Kidney (tissue), 14 donors: Measurements from ENCODE around the gene CP. TPM values are rescaled to one million over a fixed set of nuclear protein-coding genes. Genes with fewer than 3 reads are reported as not detected.
A peak's percentile ranks its signal among the peaks of the same experiment; 100 is the strongest.

Experiments
- DNase-seq, 5 donors: peaks; one replicate each; pipeline ENCODE4 v3.0.0-alpha.2; 2013 to 2020
- FAIRE-seq: peaks from 2 replicates; lab custom pipeline; 2012; peaks lifted over from hg19 to GRCh38; lab: Jason Lieb, UNC
- H3K27ac ChIP-seq, 2 donors: one replicate each; pipeline ENCODE4 v1.7.0; 2013; ENCODE audit warnings: low read depth in 2 of 2, low read length in 2 of 2, inconsistent platforms in 1 of 2
- H3K27me3 ChIP-seq: one replicate; pipeline ENCODE4 v1.7.1; 2013; ENCODE audit warnings: low read length, inconsistent platforms; ENCODE audit not compliant: control insufficient read depth, insufficient read depth
- H3K36me3 ChIP-seq, 3 donors: one replicate each; pipeline versions ENCODE4 v1.7.0 to v1.7.1; 2013; ENCODE audit warnings: low read length in 3 of 3, control low read depth in 1 of 3, inconsistent platforms in 1 of 3; ENCODE audit not compliant: insufficient read depth in 3 of 3, control insufficient read depth in 2 of 3
- H3K4me1 ChIP-seq, 3 donors: one replicate each; pipeline versions ENCODE4 v1.7.0 to v1.7.1; 2013; ENCODE audit warnings: low read length in 3 of 3, inconsistent platforms in 1 of 3, low read depth in 1 of 3; ENCODE audit not compliant: control insufficient read depth in 2 of 3, insufficient read depth in 2 of 3
- H3K4me3 ChIP-seq, 3 donors: one replicate each; pipeline versions ENCODE4 v1.7.0 to v1.8.1; 2013; ENCODE audit warnings: low read length in 3 of 3, control low read depth in 1 of 3, inconsistent platforms in 1 of 3
- H3K9ac ChIP-seq, 3 donors: one replicate each; pipeline versions ENCODE4 v1.7.0 to v1.7.1; 2013; ENCODE audit warnings: low read length in 3 of 3, control low read depth in 1 of 3, inconsistent platforms in 1 of 3
- H3K9me3 ChIP-seq, 3 donors: one replicate each; pipeline versions ENCODE4 v1.7.0 to v1.7.1; 2013; ENCODE audit warnings: low read length in 3 of 3, control low read depth in 1 of 3, inconsistent platforms in 1 of 3; ENCODE audit not compliant: control insufficient read depth in 2 of 3, insufficient read depth in 1 of 3
- intact Hi-C: fragments of 100-400 bp; cut with DNase I; formaldehyde crosslinking; loops from one replicate; pipeline ENCODE4 v1.11.1; 2022
- polyA plus RNA-seq: library from polyadenylated mRNA; stranded (reverse); fragments of 350-450 nt; fragmentation: Illumina TruSeq; extraction: RNeasy Lipid Tissue Mini Kit (QIAGEN cat#74804); gene quantifications from one replicate; pipeline ENCODE4 v1.2.3, GENCODE V29; 2014; ENCODE audit warnings: low read depth, low replicate concordance; ENCODE audit not compliant: insufficient read depth
- total RNA-seq: library from RNA; stranded (reverse); fragmentation: NEBNext Ultra II Directional; extraction: Animal tissue kit (Norgen Biotek cat#: 25700); gene quantifications from one replicate; pipeline ENCODE4 v1.2.1, GENCODE V29; 2021
- TF ChIP-seq, protein P1 (sequence below): IDR thresholded peaks from 3 replicates; pipeline ENCODE4 v1.5.1; 2012; ENCODE audit warnings: mild to moderate bottlenecking, moderate library complexity, borderline replicate concordance; ENCODE audit not compliant: insufficient read depth; ENCODE audit errors: extremely low read depth
- donor health status: control.
- donor health status: control.
- donor health status: control.
- donor health status: control.
- donor health status: control.
- donor health status: DM: yes; HTN: yes; CAD: no.
- donor health status: Normal renal cell carcinoma (clear cell type).

Gene CP
- total and polyA plus RNA-seq, 2 donors from 2014 or later: 5.3 to 72.1 TPM

DNA sequence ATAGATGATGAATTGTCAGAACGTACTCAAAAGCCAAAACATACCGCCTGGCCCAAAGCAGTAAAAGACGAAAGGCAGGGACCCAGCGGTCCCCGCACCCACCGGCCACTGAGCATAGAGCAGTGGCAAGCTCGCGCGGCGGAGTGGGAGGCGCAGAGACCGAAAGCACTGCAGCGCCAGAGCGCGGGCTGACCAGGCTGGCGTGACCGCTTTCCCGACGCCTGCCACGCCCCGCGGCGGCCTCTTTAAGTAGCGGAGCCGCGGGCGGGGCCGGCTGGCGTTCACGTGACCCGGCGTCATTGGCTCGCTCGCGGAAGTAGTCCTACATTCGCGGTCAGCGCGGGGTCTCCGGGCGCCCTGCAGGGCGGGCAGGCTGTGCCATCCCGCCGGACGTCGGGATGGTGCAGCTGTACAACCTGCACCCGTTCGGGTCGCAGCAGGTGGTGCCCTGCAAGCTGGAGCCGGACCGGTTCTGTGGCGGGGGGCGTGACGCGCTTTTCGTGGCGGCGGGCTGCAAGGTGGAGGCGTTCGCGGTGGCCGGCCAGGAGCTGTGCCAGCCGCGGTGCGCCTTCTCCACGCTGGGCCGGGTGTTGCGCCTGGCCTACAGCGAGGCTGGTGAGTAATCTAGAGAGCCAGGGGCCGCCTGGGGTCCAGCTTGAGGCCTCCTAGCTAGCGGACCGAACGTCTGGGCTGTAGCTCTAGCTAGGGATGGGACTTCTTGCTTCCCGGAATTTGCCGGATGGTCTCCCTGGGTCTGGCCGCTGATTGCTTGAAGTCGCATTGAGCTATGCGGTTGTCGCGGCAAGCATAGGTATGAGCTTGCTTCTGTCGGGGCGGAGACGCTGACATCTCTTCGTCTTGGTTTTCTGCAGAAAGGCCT, 92.1 kb downstream of the CP start, which contains the start of gene HPS3:
HPS3 (plus strand) TSS at position 313 of the 880 bp plus-strand sequence; CDS start at position 399, 86 bp downstream.
- DNase-seq (peak; percentile 92 to 98 (median 97)), FAIRE-seq (no peak)
- Histone ChIP-seq H3K27me3 (no peaks in the 10 kb centered on the region), H3K9me3 (no peaks in the 10 kb centered on the region), H3K36me3 (no peaks in the 10 kb centered on the region), H3K4me1 (peaks cover 0 to 18% (median 18%) of the 10 kb centered on the region in 3 donors), H3K27ac (peak within 1 kb of the TSS; percentile 91 to 93), H3K4me3 (peak within 1 kb of the TSS; percentile 90 to 98 (median 95)), H3K9ac (peak within 1 kb of the TSS; percentile 86 to 90 (median 88))
- TF ChIP-seq, protein P1, sequence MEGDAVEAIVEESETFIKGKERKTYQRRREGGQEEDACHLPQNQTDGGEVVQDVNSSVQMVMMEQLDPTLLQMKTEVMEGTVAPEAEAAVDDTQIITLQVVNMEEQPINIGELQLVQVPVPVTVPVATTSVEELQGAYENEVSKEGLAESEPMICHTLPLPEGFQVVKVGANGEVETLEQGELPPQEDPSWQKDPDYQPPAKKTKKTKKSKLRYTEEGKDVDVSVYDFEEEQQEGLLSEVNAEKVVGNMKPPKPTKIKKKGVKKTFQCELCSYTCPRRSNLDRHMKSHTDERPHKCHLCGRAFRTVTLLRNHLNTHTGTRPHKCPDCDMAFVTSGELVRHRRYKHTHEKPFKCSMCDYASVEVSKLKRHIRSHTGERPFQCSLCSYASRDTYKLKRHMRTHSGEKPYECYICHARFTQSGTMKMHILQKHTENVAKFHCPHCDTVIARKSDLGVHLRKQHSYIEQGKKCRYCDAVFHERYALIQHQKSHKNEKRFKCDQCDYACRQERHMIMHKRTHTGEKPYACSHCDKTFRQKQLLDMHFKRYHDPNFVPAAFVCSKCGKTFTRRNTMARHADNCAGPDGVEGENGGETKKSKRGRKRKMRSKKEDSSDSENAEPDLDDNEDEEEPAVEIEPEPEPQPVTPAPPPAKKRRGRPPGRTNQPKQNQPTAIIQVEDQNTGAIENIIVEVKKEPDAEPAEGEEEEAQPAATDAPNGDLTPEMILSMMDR: no peak
- intact Hi-C loops: no loop called here

DNA sequence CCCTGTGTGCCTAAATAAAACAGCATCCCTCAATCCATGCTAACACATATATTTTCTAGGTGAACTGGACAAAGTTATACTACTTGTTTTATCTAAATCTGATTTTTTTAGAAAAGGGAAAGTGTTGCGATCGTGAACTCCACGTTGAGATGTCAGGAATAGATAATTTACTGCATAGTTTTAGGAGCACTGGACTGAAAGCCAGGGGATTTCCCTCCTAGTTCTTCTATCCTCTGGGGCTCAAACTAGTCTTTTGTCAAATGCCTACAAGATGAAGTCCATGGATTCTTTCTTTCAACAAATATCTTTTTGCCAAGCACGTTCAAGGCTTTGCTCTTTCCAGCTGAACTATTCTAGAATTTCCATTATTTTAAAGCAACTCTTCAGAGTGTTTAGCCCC, 92.8 kb downstream of the CP start:
- DNase-seq: peak in 1 of 5 donors; percentile 28

DNA sequence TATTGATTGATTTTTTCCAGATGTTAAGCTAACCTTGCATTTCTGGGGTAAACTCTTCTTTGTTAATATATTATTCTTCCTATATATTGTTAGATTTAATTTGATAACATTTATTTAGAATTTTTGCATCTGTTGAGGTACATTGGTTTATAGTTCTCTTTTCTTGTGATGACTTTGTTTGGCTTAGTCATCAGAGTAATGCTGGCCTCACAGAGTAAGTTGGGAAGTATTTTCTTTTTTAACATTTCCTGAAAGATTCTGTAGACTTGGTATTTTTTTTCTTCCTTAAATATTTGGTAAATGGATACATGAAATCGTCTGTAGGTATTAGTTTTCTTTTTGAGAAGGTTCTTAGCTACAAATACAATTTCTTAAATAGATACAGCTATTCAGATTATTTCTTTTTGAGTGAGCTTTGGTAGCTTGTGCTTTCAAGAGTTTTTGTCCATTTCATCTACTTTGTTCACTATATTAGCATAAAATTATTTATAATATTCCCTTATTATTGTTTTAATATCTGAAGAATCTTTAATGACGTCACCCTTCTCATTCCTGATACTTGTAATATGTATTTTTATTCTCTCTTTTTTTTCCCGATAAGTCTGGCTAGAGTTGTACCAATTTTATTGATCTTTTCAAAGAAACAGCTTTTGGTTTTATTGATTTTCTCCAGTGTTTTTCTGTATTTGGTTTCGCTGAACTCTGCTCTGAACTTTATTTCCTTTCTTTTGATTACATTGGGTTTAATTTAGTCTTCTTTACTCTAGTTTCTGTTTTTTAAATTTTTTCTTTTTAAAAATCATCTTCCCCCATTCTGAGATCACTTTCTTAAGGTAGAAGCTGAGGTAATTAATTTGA, 98.7 kb downstream of the CP start:
- no peak overlapping the region for H3K9ac ChIP-seq
- FAIRE-seq (peak; percentile 35), DNase-seq (no peak)
- H3K4me3 ChIP-seq: no peak overlapping the region
- intact Hi-C loops: no loop called here
- H3K27me3 ChIP-seq: no peaks in the 10 kb centered on the region
- TF ChIP-seq, protein P1: no peak
- no peaks in the 10 kb centered on the region for H3K9me3 ChIP-seq
- H3K4me1 ChIP-seq: no peaks in the 10 kb centered on the region
- H3K36me3 ChIP-seq: no peaks in the 10 kb centered on the region
- no peak overlapping the region for H3K27ac ChIP-seq

More for the DNA sequence above, 92.8 kb downstream of the CP start:
- peak overlapping the region; percentile 35 to 90 (median 86) for H3K9ac ChIP-seq
- H3K36me3 ChIP-seq: no peaks in the 10 kb centered on the region
- intact Hi-C loops: no loop called here
- H3K4me3 ChIP-seq: peak overlapping the region; percentile 90 to 98 (median 95)
- TF ChIP-seq, protein P1: no peak
- peaks cover 0 to 13% (median 10%) of the 10 kb centered on the region in 3 donors for H3K4me1 ChIP-seq
- no peak for FAIRE-seq
- peak overlapping the region; percentile 70 to 91 for H3K27ac ChIP-seq
- H3K9me3 ChIP-seq: no peaks in the 10 kb centered on the region
- H3K27me3 ChIP-seq: no peaks in the 10 kb centered on the region

Other genes with a start within 250 kb of the CP start
- gene GYG1, start 230.3 kb downstream of the CP start, total RNA-seq: 37.9 TPM
- gene GYG1, start 230.3 kb downstream of the CP start, polyA plus RNA-seq: 31.3 TPM
- 30.2 TPM for gene HLTF, start 135.3 kb downstream of the CP start, total RNA-seq
- gene HLTF, start 135.3 kb downstream of the CP start, polyA plus RNA-seq: 10.3 TPM
- gene HPS3, start 92.2 kb downstream of the CP start, total RNA-seq: 29.4 TPM
- gene HPS3, start 92.2 kb downstream of the CP start, polyA plus RNA-seq: 16.9 TPM
- 19.7 TPM for gene TM4SF18, start 111.8 kb upstream of the CP start, total RNA-seq
- gene TM4SF18, start 111.8 kb upstream of the CP start, polyA plus RNA-seq: 14.2 TPM
- 173 TPM for gene TM4SF1, start 155.8 kb upstream of the CP start, total RNA-seq
- gene TM4SF1, start 155.8 kb upstream of the CP start, polyA plus RNA-seq: 101 TPM